ENCODE data around the gene THSD4. TPM values are rescaled to one million over a fixed set of nuclear protein-coding genes. Genes with fewer than 3 reads are reported as not detected.

THSD4 gene
- total and polyA plus RNA-seq, 2 of the 4 experiments (the other 2 are of a cell fraction) = 25.5 to 31.1 TPM

DNA sequence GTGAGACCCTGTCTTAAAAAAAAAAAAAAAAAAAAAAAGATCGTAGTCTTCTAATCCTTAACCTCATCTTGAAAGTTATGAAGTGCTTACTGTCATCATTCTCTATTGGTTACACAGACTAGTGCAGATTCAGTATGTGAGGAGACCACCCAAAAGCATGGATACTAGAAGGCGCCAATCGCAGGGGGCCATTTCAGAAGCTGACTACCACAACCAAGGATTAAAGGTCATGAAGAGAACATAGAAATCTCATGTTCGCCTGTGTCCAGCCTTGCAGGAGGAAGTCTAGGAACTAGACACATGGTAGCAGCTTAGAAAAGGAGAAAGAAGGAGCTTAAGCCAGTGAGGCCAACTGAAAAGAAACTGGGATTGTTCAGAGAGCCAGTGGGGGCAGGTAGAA lies 207.8 kb downstream of the THSD4 start:
- H3K4me1 ChIP-seq (ENCODE audit: control insufficient read depth, insufficient read depth, low read length) = peaks cover 24% of the 10 kb centered on the region
- H3K27ac ChIP-seq (ENCODE audit: insufficient read depth, low read length) = peak overlapping the region; percentile 97
- peak; percentile 35 for ATAC-seq (ENCODE audit: low read depth)
- peak overlapping the region; percentile 70 for H3K9ac ChIP-seq (ENCODE audit: low read depth, low read length)
- peak overlapping the region; percentile 97 for H2AK5ac ChIP-seq (ENCODE audit: low read depth, low read length)
- dilution Hi-C loops (cut with HindIII; ENCODE audit: low sequenced_read_pairs, unreplicated experiment) (no loop called here), in situ Hi-C loops (cut with MboI; ENCODE audit: low sequenced_read_pairs) (no loop called here), intact Hi-C loops (cut with micrococcal nuclease) (loop anchor here (2.0 kb wide), 1 partner anchor 28 kb away; no protein-coding TSS in a partner anchor)
- peak overlapping the region; percentile 96 for H3K18ac ChIP-seq (ENCODE audit: low read depth, low read length)
- ChIA-PET POLR2A (ENCODE audit: unreplicated experiment) (no interaction called here), CTCF (interaction anchor here (1.0 kb wide), 1 partner anchor 12 kb away, joined by 5 read pairs; no protein-coding TSS in a partner anchor)
- WGBS, 2 experiments (ENCODE audit: extremely low coverage in 2 of 2, insufficient read length in 1 of 2) = no CpG with 5 or more reads among the region's 4 CpGs
- peaks cover 8 to 43% of the 10 kb centered on the region in 2 experiments; a peak in 3 of 4 replicates for H3K79me1 ChIP-seq (ENCODE audit: low read depth in 1 of 2, low read length in 2 of 2)
- H3K4me3 ChIP-seq (ENCODE audit: insufficient read depth, low read depth, low read length) = no peak overlapping the region
- peak overlapping the region; percentile 85 for H3K23ac ChIP-seq (ENCODE audit: low read depth, low read length)
- no peaks in the 10 kb centered on the region for H3K27me3 ChIP-seq (ENCODE audit: control insufficient read depth, insufficient read depth, low read length)
- H3K14ac ChIP-seq (replicated peaks; ENCODE audit: low read depth, low read length) = peak overlapping the region; percentile 73
- TSS peak; percentile 98 for BruUV-seq (replicated peaks)
- peak overlapping the region; percentile 85 for H4K5ac ChIP-seq (ENCODE audit: low read depth, low read length)
- peak overlapping the region; percentile 88 to 92 for H4K8ac ChIP-seq (ENCODE audit: low read depth in 2 of 2, low read length in 2 of 2)
- peaks cover 17% of the 10 kb centered on the region for H3K9me1 ChIP-seq (ENCODE audit: insufficient read depth, low read length)
- peak overlapping the region; percentile 97 for H2BK5ac ChIP-seq (ENCODE audit: low read depth, low read length, poor library complexity, severe bottlenecking)
- peak overlapping the region; percentile 97 for H2BK15ac ChIP-seq (ENCODE audit: low read depth, low read length)
- peak overlapping the region; percentile 53; the same call in 1 of the 2 replicates for H3K4me2 ChIP-seq (ENCODE audit: low read depth, low read length)
- H2AK9ac ChIP-seq (replicated peaks; ENCODE audit: low read depth, low read length, poor library complexity) = no peak overlapping the region
- H3K4ac ChIP-seq (ENCODE audit: low read depth, low read length) = peak overlapping the region; percentile 96
- peak overlapping the region; percentile 98 for H2BK120ac ChIP-seq (ENCODE audit: low read depth, low read length)
- peak overlapping the region; percentile 95 for H2BK20ac ChIP-seq (ENCODE audit: low read depth, low read length)
- no peaks in the 10 kb centered on the region for H3K9me3 ChIP-seq (ENCODE audit: control insufficient read depth, insufficient read depth, low read length)
- TF ChIP-seq POLR2A (IDR thresholded peaks at IDR 0.05; ENCODE audit: low read depth, low read length) (no peak), FOS (IDR thresholded peaks at IDR 0.05; ENCODE audit: low read depth, low read length) (no peak), RAD21 (IDR thresholded peaks at IDR 0.05; ENCODE audit: low read length) (no peak), RFX5 (IDR thresholded peaks at IDR 0.05; ENCODE audit: low read depth, low read length) (no peak)
- peak overlapping the region; percentile 99 for H4K91ac ChIP-seq (ENCODE audit: insufficient read depth, low read depth, low read length)
- no peaks in the 10 kb centered on the region for H4K20me1 ChIP-seq (ENCODE audit: insufficient read depth, low read length)
- no peaks in the 10 kb centered on the region for H3K36me3 ChIP-seq (ENCODE audit: control insufficient read depth, insufficient read depth, low read length)
- no peak for DNase-seq
- no peak overlapping the region for H2AFZ ChIP-seq (replicated peaks; ENCODE audit: low read length, poor library complexity)
- peak overlapping the region; percentile 84 for H3K56ac ChIP-seq (ENCODE audit: extremely low read depth, insufficient read depth, low read length)

All from IMR-90 (cell line).